GM18858 (cell line): ENCODE measurements around the gene OR10A4.
"Not testable (repeated sequence)": the region's sequence is repeated elsewhere in the genome, so short reads cannot be mapped to it uniquely, and the experiment has no call there.

Experiments
- ATAC-seq: cut with Tn5 transposase; IDR thresholded peaks from one replicate; pipeline ENCODE4 v1.9.1; 2021; ENCODE audit not compliant: unreplicated experiment

Gene OR10A4

DNA sequence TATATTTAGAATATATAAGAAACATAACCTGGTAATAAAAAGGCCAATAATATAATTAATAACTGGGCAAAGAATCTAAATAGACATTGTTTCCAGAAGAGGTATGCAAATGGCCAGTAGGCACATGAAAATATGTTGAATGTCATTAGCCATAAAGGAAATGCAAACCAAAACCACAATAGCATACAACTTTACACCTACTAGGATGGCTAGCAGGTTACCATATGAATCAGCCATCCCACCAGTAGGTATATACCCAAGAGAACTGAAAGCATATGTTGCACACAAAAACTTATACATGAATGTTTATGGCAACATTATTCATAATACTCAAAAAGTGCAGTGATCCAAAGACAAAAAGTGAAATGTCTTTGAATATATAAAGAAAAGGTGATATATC lies 18.6 kb downstream of the OR10A4 start:
- peak; percentile 98 for ATAC-seq

DNA sequence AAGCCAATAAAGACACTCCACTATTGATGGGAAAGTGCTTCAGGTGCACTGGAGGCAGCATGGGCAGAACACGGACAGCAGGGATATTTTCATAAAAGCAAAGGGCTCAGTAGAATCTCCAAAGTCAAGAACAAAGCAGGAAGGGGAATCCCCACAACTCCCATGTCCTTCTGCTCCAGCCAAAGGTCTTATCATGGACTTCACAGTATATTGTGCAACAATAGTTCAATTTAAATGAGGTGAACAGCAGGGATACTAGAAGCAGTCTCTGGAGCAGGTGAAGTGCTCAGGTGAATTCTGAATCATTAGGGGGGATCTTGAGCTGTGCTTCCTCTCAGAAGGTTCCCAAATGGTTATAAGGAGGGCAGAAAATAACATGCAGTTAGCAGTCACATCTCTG lies 22.5 kb downstream of the OR10A4 start:
- ATAC-seq, result no peak

DNA sequence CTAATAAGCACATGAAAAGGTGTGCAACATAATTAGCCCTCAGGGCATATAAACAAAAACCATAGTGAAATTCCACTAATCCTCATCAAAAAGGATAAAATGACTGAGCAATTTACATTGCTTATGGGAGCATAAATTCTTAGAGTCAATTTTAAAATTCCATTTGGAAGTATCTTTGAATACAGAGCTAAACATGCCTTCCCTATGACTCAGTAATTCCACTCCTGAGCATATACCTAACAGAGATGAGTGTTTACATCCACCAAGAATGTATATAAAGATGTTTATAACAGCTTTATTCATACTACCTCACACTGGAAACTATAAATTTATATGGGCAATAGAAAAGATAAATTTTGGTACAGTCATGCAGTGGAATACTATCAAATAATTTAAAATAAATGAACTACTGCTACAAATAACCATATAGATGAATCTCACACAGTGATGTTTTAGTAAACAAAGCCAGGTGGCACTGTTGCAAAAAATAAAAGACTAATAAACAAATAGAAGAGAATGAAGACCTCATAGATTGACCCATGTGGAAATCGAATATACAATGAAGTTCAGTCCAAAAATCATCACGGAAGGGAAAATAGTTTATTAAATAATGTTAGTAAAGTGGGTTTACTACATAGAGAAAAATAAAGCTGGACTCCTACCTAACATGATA lies 24.0 kb downstream of the OR10A4 start:
- ATAC-seq, result no peak

DNA sequence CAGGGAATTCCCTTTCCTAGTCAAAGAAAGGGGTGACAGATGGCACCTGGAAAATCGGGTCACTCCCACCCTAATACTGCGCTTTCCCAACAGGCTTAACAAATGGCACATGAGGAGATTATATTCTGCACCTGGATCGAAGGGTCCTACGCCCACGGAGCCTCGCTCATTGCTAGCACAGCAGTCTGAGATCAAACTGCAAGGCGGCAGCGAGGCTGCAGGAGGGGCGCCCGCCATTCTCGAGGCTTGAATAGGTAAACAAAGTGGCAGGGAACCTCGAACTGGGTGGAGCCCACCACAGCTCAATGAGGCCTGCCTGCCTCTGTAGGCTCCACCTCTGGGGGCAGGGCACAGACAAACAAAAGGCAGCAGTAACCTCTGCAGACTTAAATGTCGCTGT lies 28.4 kb downstream of the OR10A4 start:
- not testable (repeated sequence) for ATAC-seq

DNA sequence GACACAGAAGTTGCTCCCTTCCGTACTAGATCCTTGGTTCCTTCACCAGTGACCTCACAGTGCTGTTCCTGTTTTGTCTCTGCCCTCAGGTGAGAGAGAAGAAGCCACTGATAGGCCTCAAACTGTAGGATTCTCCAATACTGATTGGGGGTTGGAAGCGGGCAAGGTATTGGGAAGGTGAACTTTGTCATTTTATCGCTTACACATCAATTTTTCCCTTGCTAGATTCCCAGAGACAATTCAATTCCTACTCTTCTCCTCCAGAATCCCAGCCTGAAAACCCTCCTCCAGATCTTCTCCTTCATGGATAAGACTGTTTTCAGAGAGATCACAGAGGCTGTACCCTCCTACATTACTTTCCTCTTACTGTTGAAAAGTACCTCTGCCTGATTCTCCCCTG lies 35.0 kb downstream of the OR10A4 start:
- ATAC-seq, result no peak

DNA sequence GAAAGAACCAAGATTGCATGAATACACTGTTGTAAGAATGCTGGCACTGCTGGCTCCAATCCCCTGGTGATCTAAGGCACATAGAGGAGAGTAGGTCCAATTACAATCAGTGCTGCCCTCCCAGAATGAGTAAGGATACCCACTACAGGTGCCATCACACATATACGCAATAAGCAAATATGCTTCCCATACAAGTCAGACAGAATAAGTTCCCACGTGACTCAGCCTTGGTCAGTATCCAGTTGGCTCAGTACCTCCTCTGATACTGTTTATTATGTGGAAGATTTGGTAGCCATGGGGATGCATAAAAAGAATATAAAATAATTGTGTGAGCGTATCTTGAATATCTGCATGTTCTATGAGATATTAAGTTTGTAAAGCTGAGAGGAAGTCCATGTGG lies 35.5 kb downstream of the OR10A4 start:
- ATAC-seq, result no peak

DNA sequence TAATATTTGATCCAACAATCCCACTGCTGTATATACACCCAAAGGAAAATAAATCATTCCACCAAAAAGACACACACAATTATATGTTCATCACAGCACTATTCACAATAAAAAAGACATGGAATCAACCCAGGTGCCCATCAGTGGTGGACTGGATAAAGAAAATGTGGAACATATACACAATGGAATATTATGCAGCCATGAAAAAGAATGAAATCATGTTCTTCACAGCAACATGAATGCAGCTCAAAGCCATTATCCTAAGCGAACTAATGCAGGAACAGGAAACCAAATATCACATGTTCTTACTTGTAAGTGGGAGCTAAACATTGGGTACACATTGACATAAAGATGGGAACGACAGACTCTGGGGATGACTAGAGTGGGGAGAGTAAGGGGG lies 43.3 kb downstream of the OR10A4 start:
- ATAC-seq, result no peak

DNA sequence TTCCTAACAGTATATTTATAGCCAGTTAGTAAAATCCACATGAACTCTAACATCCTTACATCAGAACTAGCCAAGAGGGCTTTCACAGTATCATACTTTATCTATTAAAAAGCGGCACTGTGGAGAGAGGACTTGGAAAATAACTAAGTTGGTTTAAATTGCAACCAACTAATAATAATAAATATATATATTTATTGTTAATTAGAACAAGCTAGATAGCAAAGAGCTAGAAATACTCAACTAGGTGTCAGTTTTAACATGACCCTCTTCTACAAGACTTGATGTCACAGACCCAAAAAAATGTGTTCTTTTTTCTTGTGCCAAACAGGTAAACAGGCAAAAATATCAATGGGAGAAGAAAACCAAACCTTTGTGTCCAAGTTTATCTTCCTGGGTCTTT lies 44.3 kb downstream of the OR10A4 start, which contains the start of gene OR2D3:
Gene OR2D3 (plus strand): TSS at position 301 of the 400 bp plus-strand sequence. CDS start 0 bp downstream, at position 301.
- no peak for ATAC-seq

DNA sequence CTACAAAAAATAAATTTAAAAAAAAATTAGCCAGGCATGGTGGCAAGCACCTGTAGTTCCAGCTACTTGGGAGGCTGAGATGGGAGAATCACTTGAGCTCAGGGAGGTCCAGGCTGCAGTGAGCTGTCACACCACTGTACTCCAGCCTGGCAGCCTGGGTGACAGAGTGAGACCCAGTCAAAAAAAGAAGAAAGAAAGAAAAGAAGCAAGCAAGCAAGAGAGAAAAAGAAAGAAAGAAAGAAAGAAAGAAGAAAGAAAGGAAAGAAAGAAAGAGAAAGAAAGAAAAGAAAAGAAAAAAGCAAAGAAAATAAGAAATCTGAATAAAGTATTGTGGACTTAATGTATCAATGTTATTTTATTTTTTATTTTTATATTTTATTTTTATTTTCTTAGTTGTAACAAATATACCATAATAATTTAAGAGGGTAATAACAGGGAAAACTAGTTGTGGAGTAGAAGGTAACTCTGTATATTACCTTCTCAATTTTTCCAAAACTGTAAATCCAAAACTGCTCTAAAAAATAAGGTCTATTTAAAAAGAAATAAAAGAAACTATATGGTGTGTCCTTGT lies 48.7 kb downstream of the OR10A4 start:
- ATAC-seq, result no peak

DNA sequence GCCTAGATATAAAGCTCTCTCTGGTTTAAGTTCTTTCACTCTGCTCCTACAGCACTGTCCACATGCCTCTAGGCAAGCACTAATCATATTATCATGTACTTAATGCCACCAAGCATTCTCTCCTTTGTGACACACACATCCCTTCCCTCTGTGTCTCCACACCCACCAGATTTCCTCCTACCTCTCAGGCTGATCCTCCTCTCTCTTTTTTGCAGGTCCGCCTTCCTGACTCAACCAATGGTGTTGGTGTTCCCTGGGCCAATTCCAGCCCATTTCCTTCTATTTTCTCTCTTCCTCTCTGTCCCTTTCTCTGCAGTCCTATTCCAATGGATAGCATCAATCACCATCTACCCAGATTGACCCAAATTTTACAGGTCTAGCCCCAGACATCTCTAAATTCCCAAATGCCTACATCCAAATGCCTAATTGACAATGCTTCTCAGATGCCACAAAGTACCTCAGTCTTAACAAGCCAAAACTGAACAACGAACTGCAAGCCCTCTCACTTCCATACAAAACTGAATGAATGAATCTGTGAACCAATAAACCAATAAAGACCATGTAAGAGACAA lies 49.3 kb downstream of the OR10A4 start:
- ATAC-seq, result no peak

DNA sequence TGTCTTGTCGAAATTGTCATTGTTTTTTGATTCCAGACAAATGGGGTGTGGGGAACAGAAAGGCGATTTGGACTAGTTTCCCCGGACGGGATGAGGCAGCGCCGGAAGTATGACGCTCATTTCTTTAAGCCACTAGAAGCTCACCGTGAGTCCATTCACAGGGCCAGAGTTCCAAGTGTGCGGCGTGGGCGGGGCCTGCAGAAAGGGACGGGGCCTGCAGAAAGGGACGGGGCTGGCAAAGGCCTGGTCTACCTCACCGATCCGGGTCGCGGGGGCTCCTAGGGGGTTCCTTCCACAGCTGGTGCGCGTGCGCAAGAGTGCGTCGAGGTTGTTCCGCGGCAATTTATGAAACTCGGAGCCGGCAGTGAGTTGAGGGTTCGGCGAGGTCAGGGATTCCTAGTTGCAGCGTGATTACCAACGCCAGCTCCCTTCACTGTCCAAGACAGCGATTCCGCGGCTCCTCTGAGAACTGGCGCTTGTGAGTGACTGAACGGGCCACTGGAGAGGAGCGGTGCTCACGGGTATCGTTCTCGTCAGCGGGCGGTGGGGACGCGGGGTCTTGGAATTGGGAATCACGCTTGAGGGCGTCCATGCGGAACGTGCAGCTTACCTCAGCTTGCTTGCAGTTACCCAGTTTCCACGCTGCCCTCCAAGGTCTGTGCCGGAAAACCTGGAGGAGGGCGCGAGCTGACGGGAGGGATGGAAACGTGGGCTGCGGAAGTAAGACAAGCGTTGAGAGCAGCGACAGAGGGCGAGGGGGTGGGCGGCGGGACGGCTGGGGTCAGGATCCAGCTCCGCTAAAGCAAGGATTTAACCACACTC lies 50.0 kb downstream of the OR10A4 start, which contains the start of gene ZNF215:
Gene ZNF215 (plus strand): TSS at position 219 of the 822 bp plus-strand sequence. CDS start 5,847 bp downstream, outside the sequence.
- peak; percentile 38 for ATAC-seq

DNA sequence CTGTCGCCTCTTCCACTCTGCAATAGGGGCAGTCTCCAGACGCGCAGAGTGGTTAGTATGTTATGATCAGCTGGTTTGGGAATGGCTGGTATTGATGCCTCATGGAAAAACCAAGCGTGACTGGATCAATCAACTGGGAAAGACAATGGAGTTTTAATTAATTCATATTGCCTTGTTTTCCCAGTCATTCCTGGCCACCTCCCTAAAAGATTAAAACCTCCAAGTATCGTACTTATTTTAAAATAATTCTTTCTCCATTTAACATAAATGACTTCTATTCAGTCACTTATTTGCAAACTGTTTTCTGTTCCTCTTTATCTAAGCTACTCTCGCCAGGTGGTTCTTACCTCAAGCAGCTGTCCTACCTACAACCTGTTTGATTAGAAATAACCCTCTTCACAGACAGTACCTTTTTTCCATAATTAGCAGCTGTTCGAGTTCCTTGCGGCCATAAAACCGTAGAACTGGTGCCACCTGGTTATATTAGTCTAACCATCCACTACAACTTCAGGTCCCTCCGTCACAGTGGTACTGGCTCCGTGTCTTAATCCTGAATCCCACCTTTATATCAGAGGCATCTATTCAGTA lies 50.7 kb downstream of the OR10A4 start:
- peak; percentile 64 for ATAC-seq
